IMR-90 (cell line): ENCODE measurements around the gene ARHGEF18.

Source experiments
- BHLHE40 ChIP-seq: fragments of 150-350 bp; IDR thresholded peaks from 2 replicates; pipeline ENCODE4 v1.6.1; 2016; ENCODE audit warnings: mild to moderate bottlenecking, low read depth, low read length
- CEBPB ChIP-seq: IDR thresholded peaks from 2 replicates; pipeline ENCODE4 v1.6.1; 2012; ENCODE audit warnings: low read depth, low read length, improper control_type of control experiment
- CHD1 ChIP-seq: IDR thresholded peaks from 2 replicates; pipeline ENCODE4 v1.6.1; 2012; ENCODE audit warnings: low read depth, low read length, improper control_type of control experiment
- FOS ChIP-seq: fragments of 150-350 bp; IDR thresholded peaks from 2 replicates; pipeline ENCODE4 v1.6.1; 2016; ENCODE audit warnings: low read depth, low read length
- MAFK ChIP-seq: IDR thresholded peaks from 2 replicates; pipeline ENCODE4 v1.6.1; 2012; ENCODE audit warnings: low read depth, low read length, improper control_type of control experiment
- MAZ ChIP-seq: IDR thresholded peaks from 2 replicates; pipeline ENCODE4 v1.6.1; 2012; ENCODE audit warnings: low read depth, mild to moderate bottlenecking, low read length, improper control_type of control experiment, moderate library complexity, borderline replicate concordance
- MXI1 ChIP-seq: IDR thresholded peaks from 2 replicates; pipeline ENCODE4 v1.6.1; 2012; ENCODE audit warnings: low read depth, mild to moderate bottlenecking, low read length, moderate library complexity, borderline replicate concordance
- POLR2A ChIP-seq: IDR thresholded peaks from 2 replicates; pipeline ENCODE4 v1.6.1; 2012; ENCODE audit warnings: mild to moderate bottlenecking, low read depth, low read length
- RAD21 ChIP-seq: IDR thresholded peaks from 2 replicates; pipeline ENCODE4 v1.6.1; 2012; ENCODE audit warnings: low read length, improper control_type of control experiment
- RCOR1 ChIP-seq: IDR thresholded peaks from 2 replicates; pipeline ENCODE4 v1.6.1; 2012; ENCODE audit warnings: mild to moderate bottlenecking, low read length, improper control_type of control experiment; ENCODE audit not compliant: insufficient replicate concordance
- SMC3 ChIP-seq: fragments of 150-350 bp; IDR thresholded peaks from 2 replicates; pipeline ENCODE4 v1.6.1; 2016; ENCODE audit warnings: low read depth, mild to moderate bottlenecking, antibody characterized with exemption, low read length, moderate library complexity
- TF ChIP-seq, protein P1 (sequence below): conservative IDR thresholded peaks from 2 replicates; pipeline ENCODE4 v1.5.1; 2012; ENCODE audit warnings: mild to moderate bottlenecking, low read depth, low read length, improper control_type of control experiment
- TF ChIP-seq, protein P2 (sequence below): fragments of 150-350 bp; IDR thresholded peaks from 2 replicates; pipeline ENCODE4 v1.6.1; 2016; ENCODE audit warnings: low read depth, mild to moderate bottlenecking, low read length, moderate library complexity, borderline replicate concordance

DNA sequence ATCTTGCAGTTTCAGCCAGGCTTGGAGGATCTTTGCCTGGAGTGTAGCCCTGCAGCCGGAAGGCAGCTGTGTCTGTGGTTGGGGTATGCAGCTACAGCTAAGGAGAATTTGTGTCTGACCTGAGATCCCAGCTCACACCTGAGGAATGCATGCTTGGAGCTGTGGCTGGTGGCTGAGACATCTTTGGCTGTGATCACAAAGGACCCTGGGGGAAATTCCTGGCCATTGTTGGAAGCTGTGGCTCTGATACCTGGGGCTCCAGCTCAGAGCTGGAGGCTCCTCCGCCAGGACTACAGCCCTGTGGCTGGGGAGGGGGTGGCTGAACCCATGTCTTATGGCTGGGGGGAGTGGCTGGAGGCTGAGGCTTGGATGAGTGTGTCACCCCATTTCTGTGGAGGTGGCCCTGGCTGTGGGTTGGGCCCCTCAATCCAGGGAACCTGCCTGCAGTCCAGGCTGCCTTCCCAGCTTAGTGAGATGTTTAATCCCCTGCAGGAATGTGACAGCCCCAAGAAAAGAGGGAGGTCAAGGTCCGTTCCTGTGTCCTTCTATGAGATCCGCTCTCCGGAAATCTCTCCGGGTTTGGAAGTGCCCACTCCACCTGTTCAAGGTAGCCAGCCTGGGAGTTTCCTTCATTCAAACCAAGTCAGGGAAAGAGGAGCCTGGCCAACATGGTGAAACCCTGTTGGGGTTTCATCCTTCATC, 27.6 kb downstream of the ARHGEF18 start:
- TF ChIP-seq MXI1 (no peak), POLR2A (no peak), CEBPB (no peak), BHLHE40 (no peak), RAD21 (no peak), RCOR1 (no peak), MAZ (no peak), SMC3 (no peak), FOS (no peak), CHD1 (no peak), MAFK (no peak)
- TF ChIP-seq, protein P1, sequence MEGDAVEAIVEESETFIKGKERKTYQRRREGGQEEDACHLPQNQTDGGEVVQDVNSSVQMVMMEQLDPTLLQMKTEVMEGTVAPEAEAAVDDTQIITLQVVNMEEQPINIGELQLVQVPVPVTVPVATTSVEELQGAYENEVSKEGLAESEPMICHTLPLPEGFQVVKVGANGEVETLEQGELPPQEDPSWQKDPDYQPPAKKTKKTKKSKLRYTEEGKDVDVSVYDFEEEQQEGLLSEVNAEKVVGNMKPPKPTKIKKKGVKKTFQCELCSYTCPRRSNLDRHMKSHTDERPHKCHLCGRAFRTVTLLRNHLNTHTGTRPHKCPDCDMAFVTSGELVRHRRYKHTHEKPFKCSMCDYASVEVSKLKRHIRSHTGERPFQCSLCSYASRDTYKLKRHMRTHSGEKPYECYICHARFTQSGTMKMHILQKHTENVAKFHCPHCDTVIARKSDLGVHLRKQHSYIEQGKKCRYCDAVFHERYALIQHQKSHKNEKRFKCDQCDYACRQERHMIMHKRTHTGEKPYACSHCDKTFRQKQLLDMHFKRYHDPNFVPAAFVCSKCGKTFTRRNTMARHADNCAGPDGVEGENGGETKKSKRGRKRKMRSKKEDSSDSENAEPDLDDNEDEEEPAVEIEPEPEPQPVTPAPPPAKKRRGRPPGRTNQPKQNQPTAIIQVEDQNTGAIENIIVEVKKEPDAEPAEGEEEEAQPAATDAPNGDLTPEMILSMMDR, result no peak
- TF ChIP-seq, protein P2, sequence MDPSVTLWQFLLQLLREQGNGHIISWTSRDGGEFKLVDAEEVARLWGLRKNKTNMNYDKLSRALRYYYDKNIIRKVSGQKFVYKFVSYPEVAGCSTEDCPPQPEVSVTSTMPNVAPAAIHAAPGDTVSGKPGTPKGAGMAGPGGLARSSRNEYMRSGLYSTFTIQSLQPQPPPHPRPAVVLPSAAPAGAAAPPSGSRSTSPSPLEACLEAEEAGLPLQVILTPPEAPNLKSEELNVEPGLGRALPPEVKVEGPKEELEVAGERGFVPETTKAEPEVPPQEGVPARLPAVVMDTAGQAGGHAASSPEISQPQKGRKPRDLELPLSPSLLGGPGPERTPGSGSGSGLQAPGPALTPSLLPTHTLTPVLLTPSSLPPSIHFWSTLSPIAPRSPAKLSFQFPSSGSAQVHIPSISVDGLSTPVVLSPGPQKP, result no peak
